Thyroid gland (tissue), 4 donors: ENCODE data around the gene DIP2C. TPM values are rescaled to one million over a fixed set of nuclear protein-coding genes. Genes with fewer than 3 reads are reported as not detected.

ENCODE experiments used
- DNase-seq, 2 donors: peaks; one replicate each; pipeline ENCODE4 v3.0.0-alpha.2; 2019
- H3K27ac ChIP-seq, 3 donors: fragments of 200-600 bp; sonication (generic); 1 replicate in 2 of 3; 2 replicates in 1 of 3; pipeline ENCODE4 v1.5.1; 2016 to 2019; ENCODE audit warnings: mild to moderate bottlenecking in 1 of 3, moderate library complexity in 1 of 3
- H3K27me3 ChIP-seq: fragments of 200-600 bp; sonication (generic); one replicate; pipeline ENCODE4 v1.5.1; 2019
- H3K36me3 ChIP-seq, 2 donors: fragments of 200-600 bp; sonication (generic); one replicate each; pipeline ENCODE4 v1.5.1; 2016 to 2019
- H3K4me1 ChIP-seq, 2 donors: fragments of 200-600 bp; sonication (generic); one replicate each; pipeline ENCODE4 v1.5.1; 2017 to 2019
- H3K4me3 ChIP-seq, 3 donors: fragments of 200-600 bp; sonication (generic); replicated peaks in 1 of 3; 1 replicate in 2 of 3; 2 replicates in 1 of 3; pipeline ENCODE4 v1.5.1; 2016; ENCODE audit warnings: mild to moderate bottlenecking in 1 of 3
- H3K9me3 ChIP-seq: fragments of 200-600 bp; sonication (generic); one replicate; pipeline ENCODE4 v1.5.1; 2017
- POLR2A ChIP-seq, 2 donors: fragments of 450-650 bp; IDR thresholded peaks; one replicate each; pipeline ENCODE4 v1.6.1; 2017; ENCODE audit warnings: antibody characterized with exemption in 2 of 2, mild to moderate bottlenecking in 2 of 2, moderate library complexity in 1 of 2
- WGBS, 2 donors: methylation state at CpG; one replicate each; pipeline ENCODE4 v1.1.5; 2017; 5-methylcytosine and 5-hydroxymethylcytosine counted together
- intact Hi-C: fragments of 100-400 bp; cut with DNase I; formaldehyde crosslinking; loops from one replicate; pipeline ENCODE4 v1.15.1; 2023
- total RNA-seq, 4 donors: library from RNA; depleted of rRNA; stranded (reverse); fragments of >200 nt; gene quantifications; one replicate each; pipeline ENCODE4 v1.2.3, GENCODE V29; 2016
- TF ChIP-seq, protein P1 (sequence below), 6 experiments: fragments of 200-600 bp in 3 of 6; fragments of 450-650 bp in 3 of 6; sonication (generic) in 3 of 6; IDR thresholded peaks; one replicate each; pipeline ENCODE4 v1.5.1; 2016 to 2019; ENCODE audit warnings: antibody characterized with exemption in 6 of 6, mild to moderate bottlenecking in 2 of 6, inconsistent platforms in 1 of 6, moderate library complexity in 1 of 6

Gene DIP2C
- total RNA-seq, 4 donors from 2014 or later: 11.4 to 14.6 (median 12.3) TPM

DNA sequence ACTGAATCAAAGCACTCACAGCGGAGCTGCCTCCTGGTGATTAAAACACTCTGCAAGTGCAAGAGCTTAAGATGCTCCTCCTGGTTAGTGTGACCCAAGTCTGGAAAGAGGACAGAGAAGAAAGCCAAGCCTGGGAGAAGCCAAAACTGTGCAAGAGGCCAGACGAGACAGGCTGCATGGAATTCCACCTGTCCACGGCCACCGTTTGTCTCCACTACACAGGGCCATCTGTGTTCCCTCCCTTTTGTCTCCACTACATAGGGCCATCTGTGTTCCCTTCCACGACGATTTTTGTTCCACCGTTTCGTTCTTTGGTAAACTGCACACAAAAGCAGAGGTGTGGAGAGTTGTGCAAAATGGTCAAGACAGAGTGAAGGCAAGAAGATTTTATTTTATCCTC, 233.0 kb downstream of the DIP2C start:
- no peak overlapping the region for H3K4me3 ChIP-seq
- no peaks in the 10 kb centered on the region for H3K36me3 ChIP-seq
- H3K27me3 ChIP-seq: no peaks in the 10 kb centered on the region
- intact Hi-C loops: no loop called here
- H3K4me1 ChIP-seq: peaks cover 10 to 28% of the 10 kb centered on the region in 2 donors
- WGBS, 2 donors: 89 to 90% methylated on average over 8 of the region's 8 CpGs
- DNase-seq: no peak
- H3K9me3 ChIP-seq: no peaks in the 10 kb centered on the region
- TF ChIP-seq, protein P1, sequence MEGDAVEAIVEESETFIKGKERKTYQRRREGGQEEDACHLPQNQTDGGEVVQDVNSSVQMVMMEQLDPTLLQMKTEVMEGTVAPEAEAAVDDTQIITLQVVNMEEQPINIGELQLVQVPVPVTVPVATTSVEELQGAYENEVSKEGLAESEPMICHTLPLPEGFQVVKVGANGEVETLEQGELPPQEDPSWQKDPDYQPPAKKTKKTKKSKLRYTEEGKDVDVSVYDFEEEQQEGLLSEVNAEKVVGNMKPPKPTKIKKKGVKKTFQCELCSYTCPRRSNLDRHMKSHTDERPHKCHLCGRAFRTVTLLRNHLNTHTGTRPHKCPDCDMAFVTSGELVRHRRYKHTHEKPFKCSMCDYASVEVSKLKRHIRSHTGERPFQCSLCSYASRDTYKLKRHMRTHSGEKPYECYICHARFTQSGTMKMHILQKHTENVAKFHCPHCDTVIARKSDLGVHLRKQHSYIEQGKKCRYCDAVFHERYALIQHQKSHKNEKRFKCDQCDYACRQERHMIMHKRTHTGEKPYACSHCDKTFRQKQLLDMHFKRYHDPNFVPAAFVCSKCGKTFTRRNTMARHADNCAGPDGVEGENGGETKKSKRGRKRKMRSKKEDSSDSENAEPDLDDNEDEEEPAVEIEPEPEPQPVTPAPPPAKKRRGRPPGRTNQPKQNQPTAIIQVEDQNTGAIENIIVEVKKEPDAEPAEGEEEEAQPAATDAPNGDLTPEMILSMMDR (IDR thresholded peaks at IDR 0.05): no peak
- TF ChIP-seq POLR2A (IDR thresholded peaks at IDR 0.05): no peak
- peak overlapping the region; percentile 91 to 95 (median 92) for H3K27ac ChIP-seq

DNA sequence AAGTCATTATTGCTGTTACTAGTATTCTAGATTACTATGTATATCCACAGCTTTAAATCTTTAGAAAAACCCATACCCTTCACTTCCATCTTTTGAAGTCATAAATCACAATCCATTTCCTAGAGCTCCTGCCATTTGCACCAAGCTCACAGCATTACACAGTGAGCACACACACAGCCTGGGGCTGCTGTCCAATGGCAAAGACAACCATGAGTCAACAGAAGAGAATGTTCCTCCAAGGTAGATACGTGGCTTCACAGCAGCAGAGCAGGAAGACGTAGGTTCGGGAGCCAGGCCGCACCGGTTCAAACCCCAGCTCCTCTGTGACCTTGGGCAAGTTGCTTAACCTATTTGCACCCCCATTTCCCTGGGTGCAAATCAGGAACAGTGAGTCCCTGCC, 234.6 kb downstream of the DIP2C start:
- Histone ChIP-seq H3K4me3 (no peak overlapping the region), H3K9me3 (no peaks in the 10 kb centered on the region), H3K27ac (peak overlapping the region; percentile 50 to 58 (median 54)), H3K27me3 (no peaks in the 10 kb centered on the region), H3K4me1 (peaks cover 14 to 39% of the 10 kb centered on the region in 2 donors), H3K36me3 (no peaks in the 10 kb centered on the region)
- intact Hi-C loops: no loop called here
- TF ChIP-seq POLR2A (IDR thresholded peaks at IDR 0.05): no peak
- TF ChIP-seq, protein P1 (IDR thresholded peaks at IDR 0.05): no peak
- DNase-seq: peak; percentile 36 to 57
- WGBS, 2 donors: 71 to 80% methylated on average over 5 of the region's 5 CpGs

DNA sequence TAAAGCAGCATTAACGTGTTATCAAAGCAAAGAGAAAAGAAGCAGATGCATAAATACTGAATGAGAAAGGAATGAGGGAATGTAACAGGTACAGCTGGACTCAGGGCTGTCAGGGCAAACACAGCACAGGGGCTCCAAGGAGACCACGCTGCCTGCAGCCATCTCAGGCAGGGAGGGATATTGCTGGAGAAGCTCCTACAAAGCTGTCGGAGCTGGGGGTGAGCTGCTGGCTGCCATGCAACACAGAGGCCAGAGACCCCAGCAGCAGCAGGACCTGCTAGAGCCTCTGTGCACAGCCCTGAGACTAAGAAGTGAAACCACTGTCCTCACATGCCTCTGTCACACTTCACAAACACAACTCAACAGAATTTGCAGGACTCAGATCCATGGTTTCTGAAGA, 235.8 kb downstream of the DIP2C start:
- no peaks in the 10 kb centered on the region for H3K27me3 ChIP-seq
- intact Hi-C loops: no loop called here
- H3K36me3 ChIP-seq: no peaks in the 10 kb centered on the region
- H3K27ac ChIP-seq: peak overlapping the region; percentile 14 to 31 (median 28)
- no peak overlapping the region for H3K4me3 ChIP-seq
- whole genome bisulfite sequencing, 2 donors: 88 to 92% methylated on average over 3 of the region's 3 CpGs
- TF ChIP-seq, protein P1 (IDR thresholded peaks at IDR 0.05): no peak
- no peak for TF ChIP-seq POLR2A (IDR thresholded peaks at IDR 0.05)
- no peaks in the 10 kb centered on the region for H3K9me3 ChIP-seq
- H3K4me1 ChIP-seq: peaks cover 6 to 27% of the 10 kb centered on the region in 2 donors
- no peak for DNase-seq

DNA sequence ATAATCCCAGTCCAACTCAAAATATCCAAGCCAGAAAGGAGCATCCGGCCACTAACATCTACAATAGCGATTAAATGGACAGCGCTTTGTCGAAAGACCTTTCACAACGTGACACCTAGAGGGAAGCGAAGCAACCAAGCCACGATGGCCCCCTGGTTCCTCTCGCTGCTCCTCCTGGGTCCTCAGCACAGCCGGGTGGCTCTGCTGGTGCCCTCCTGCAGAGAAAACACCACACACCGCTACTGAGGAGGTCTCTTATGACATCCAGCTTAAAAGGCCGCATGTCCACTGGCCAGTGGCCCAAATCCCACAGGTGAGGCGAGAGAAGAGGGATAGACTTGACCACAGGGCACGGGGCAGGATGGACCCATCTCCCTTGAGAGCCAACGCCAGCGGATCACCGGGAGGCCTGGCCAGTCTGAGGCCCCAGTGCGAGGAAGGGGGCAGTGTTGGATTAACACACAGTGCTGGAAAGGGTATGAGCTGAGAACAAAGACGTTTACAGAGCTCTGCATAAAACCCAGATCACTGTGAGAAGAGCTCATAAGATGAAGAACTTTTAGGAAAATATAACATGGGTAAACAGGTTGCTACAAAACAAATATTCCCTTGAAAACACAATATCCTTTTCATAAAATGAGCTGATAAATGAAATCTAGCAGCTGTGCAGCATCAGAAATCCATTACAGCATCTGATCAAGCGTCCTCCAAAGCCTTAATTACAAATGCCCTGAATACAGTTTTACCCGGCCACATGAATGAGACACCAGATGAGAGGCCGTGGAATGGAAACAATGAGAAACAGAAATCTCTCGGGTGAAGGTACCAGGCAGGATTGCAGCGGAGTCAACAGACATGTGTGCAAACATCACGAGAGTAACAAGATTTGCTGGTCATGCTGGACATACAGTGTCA, 236.7 kb downstream of the DIP2C start:
- no peak overlapping the region for H3K4me3 ChIP-seq
- H3K27me3 ChIP-seq: no peaks in the 10 kb centered on the region
- intact Hi-C loops: no loop called here
- 93 to 94% methylated on average over 24 of the region's 24 CpGs for WGBS, 2 donors
- DNase-seq: no peak
- TF ChIP-seq, protein P1 (IDR thresholded peaks at IDR 0.05): no peak
- no peaks in the 10 kb centered on the region for H3K36me3 ChIP-seq
- peak overlapping the region in 2 of 3 donors; percentile 10 to 40 for H3K27ac ChIP-seq
- no peaks in the 10 kb centered on the region for H3K9me3 ChIP-seq
- H3K4me1 ChIP-seq: peaks cover 5 to 22% of the 10 kb centered on the region in 2 donors

DNA sequence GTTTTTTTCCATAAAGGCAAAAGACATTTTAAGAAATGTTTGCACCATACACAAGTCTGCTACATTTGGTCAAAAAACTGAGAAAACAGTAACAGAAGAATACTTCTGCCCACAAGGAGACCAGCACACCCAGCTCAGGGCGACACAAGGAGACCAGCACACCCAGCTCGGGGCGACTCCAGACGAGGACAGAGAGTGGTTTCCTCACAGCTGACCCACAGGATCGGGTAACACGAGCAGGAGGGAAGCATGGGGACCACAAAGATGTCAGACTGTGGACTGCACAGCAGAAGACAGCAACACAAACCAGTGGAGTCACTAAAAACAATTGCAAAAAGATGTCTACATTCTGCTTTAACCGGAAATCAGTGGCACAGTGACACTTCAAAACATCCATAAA, 237.6 kb downstream of the DIP2C start:
- Histone ChIP-seq H3K4me3 (no peak overlapping the region), H3K4me1 (peaks cover 5 to 19% of the 10 kb centered on the region in 2 donors), H3K27me3 (no peaks in the 10 kb centered on the region), H3K27ac (peak overlapping the region in 1 of 3 donors; percentile 80), H3K36me3 (no peaks in the 10 kb centered on the region), H3K9me3 (no peaks in the 10 kb centered on the region)
- intact Hi-C loops: no loop called here
- TF ChIP-seq, protein P1 (IDR thresholded peaks at IDR 0.05): no peak
- no peak for TF ChIP-seq POLR2A (IDR thresholded peaks at IDR 0.05)
- WGBS, 2 donors: 90 to 93% methylated on average over 7 of the region's 7 CpGs
- DNase-seq: no peak
